ENCODE results near the gene ZNF516. TPM values are rescaled to one million over a fixed set of nuclear protein-coding genes. Genes with fewer than 3 reads are reported as not detected.

ZNF516 gene
- total RNA-seq, 1 experiment from 2014 or later, result 22.6 TPM

- H3K9me3 Mint-ChIP-seq, result peaks cover 3 to 9% of the 10 kb centered on the region in 2 experiments; a peak in 4 of 5 replicates
- Histone ChIP-seq H2BK5ac (ENCODE audit: insufficient read length, low read length) (no peak overlapping the region), H3K79me1 (ENCODE audit: insufficient read depth, low read depth, low read length, poor library complexity, severe bottlenecking) (no peaks in the 10 kb centered on the region), H3K23ac (ENCODE audit: insufficient read length, low read depth, low read length) (no peak overlapping the region), H3K4ac (ENCODE audit: low read depth, low read length) (no peak overlapping the region), H3K4me1 (ENCODE audit: insufficient read depth, low read length) (no peaks in the 10 kb centered on the region; the same call in 1 of the 2 replicates), H3K9me3 (ENCODE audit: control insufficient read depth, low read depth, low read length) (no peaks in the 10 kb centered on the region), H2AFZ (ENCODE audit: low read length) (no peak overlapping the region), H3K79me2 (ENCODE audit: insufficient read depth, low read length) (no peaks in the 10 kb centered on the region), H2BK120ac (ENCODE audit: low read depth, low read length, poor library complexity, severe bottlenecking) (no peak overlapping the region), H3K18ac (ENCODE audit: insufficient read length, low read depth, low read length) (no peak overlapping the region), H3T11ph (ENCODE audit: low read length) (no peak overlapping the region), H3K14ac (ENCODE audit: insufficient read depth, low read length) (no peak overlapping the region), H4K8ac (replicated peaks; ENCODE audit: insufficient read length, low read depth, low read length) (no peak overlapping the region), H3K27ac (ENCODE audit: insufficient read length, low read depth, low read length) (no peak overlapping the region), H2BK20ac (ENCODE audit: low read depth, low read length, poor library complexity, severe bottlenecking) (no peak overlapping the region), H4K20me1 (ENCODE audit: control insufficient read depth, insufficient read depth, insufficient read length) (no peaks in the 10 kb centered on the region), H2BK15ac (ENCODE audit: low read depth, low read length) (no peak overlapping the region), H3K27me3 (ENCODE audit: insufficient read depth, low read length) (no peaks in the 10 kb centered on the region), H3K23me2 (ENCODE audit: insufficient read length, low read depth, low read length, poor library complexity, severe bottlenecking) (no peaks in the 10 kb centered on the region), H3K56ac (ENCODE audit: insufficient read length, low read depth, low read length) (no peak overlapping the region), H2BK12ac (ENCODE audit: insufficient read length, low read depth, low read length) (no peak overlapping the region), H4K5ac (ENCODE audit: insufficient read length, low read depth, low read length) (no peak overlapping the region), H3K4me2 (ENCODE audit: insufficient read depth, insufficient read length, low read length) (no peak overlapping the region), H4K91ac (ENCODE audit: insufficient read length, low read depth, low read length) (no peak overlapping the region), H2AK5ac (ENCODE audit: insufficient read length, low read length) (no peak overlapping the region), H3K9ac (ENCODE audit: extremely low read depth, insufficient read length, low read length) (no peak overlapping the region)
- no CpG with 5 or more reads among the region's 24 CpGs for WGBS (ENCODE audit: extremely low coverage, insufficient read length, low lambda C conversion rate)
- H3K36me3 Mint-ChIP-seq (ENCODE audit: insufficient read depth in 1 of 3, low read depth in 3 of 3), result peaks cover 7 to 25% (median 7%) of the 10 kb centered on the region in 3 experiments
- TF ChIP-seq CTCF (conservative IDR thresholded peaks at IDR 0.05), result no peak
- peak; percentile 52 for DNase-seq
- peaks cover 9 to 13% of the 10 kb centered on the region in 2 experiments for H3K4me1 Mint-ChIP-seq
- no peak overlapping the region for H3K4me3 Mint-ChIP-seq
- H3K27me3 Mint-ChIP-seq (ENCODE audit: low read depth), result peaks cover 5% of the 10 kb centered on the region
- H3K27ac Mint-ChIP-seq, result peak overlapping the region in 1 of 3 experiments; percentile 53; a peak in 1 of 7 replicates
These were observed 143.0 kb downstream of the ZNF516 start for GRCh38 chr18:76351961-76352581.

All from H9 (cell line).